ENCODE data around the gene PTHLH.

GRCh38 chr12:27940245-27940644 is 32.3 kb downstream of the PTHLH start:
- TF ChIP-seq CTCF (conservative IDR thresholded peaks at IDR 0.05) (no peak), EZH2 (IDR thresholded peaks at IDR 0.05; ENCODE audit: low read depth) (no peak)
